Activated CD8-positive, alpha-beta T cell treated with anti-CD3 and anti-CD28 coated beads, Interleukin-2, amount 10 ng/mL, durations not matched to agents 7 days and 5 days (primary cell): ENCODE results near the gene CERK. TPM values are rescaled to one million over a fixed set of nuclear protein-coding genes. Genes with fewer than 3 reads are reported as not detected.
A peak's percentile ranks its signal among the peaks of the same experiment; 100 is the strongest.
"Not testable (repeated sequence)": the region's sequence is repeated elsewhere in the genome, so short reads cannot be mapped to it uniquely, and the experiment has no call there.

ENCODE experiments used
- ATAC-seq: fragments of 150-1000 bp; cut with Tn5 transposase; one replicate; pipeline ENCODE4 v1.10.0; 2021; ENCODE audit warnings: moderate library complexity
- CTCF ChIA-PET: fragments of 350-600 bp; sonication (Branson Sonifier 250); formaldehyde crosslinking; loops from one replicate; lab custom pipeline; 2021; ENCODE audit warnings: antibody characterized with exemption; lab: Charles Lee
- POLR2A ChIA-PET: fragments of 350-600 bp; sonication (Branson Sonifier 250); formaldehyde crosslinking; loops from one replicate; lab custom pipeline; 2021; ENCODE audit warnings: antibody characterized with exemption; lab: Charles Lee
- DNase-seq: peaks from one replicate; pipeline ENCODE4 v3.0.0-alpha.2; 2020
- H3K27ac Mint-ChIP-seq: one replicate; pipeline ENCODE4 v1.8.0; 2021; ENCODE audit warnings: mild to moderate bottlenecking, mixed read lengths
- H3K27me3 Mint-ChIP-seq: one replicate; pipeline ENCODE4 v1.8.0; 2021; ENCODE audit warnings: low read depth, mixed read lengths
- H3K36me3 Mint-ChIP-seq: one replicate; pipeline ENCODE4 v1.8.0; 2021; ENCODE audit warnings: low read depth, mixed read lengths
- H3K4me1 Mint-ChIP-seq: one replicate; pipeline ENCODE4 v1.8.0; 2021; ENCODE audit warnings: low read depth, mixed read lengths
- H3K4me3 Mint-ChIP-seq: one replicate; pipeline ENCODE4 v1.8.0; 2021; ENCODE audit warnings: mild to moderate bottlenecking, mixed read lengths
- H3K9me3 Mint-ChIP-seq: one replicate; pipeline ENCODE4 v1.8.0; 2022; ENCODE audit warnings: mixed read lengths; ENCODE audit not compliant: insufficient read depth
- total RNA-seq, 2 experiments: library from RNA; stranded (reverse); gene quantifications; one replicate each; pipeline ENCODE4 v1.2.3, GENCODE V29; 2021

The CERK gene
- total RNA-seq, 2 experiments from 2014 or later: 61.1 to 65.6 TPM

DNA sequence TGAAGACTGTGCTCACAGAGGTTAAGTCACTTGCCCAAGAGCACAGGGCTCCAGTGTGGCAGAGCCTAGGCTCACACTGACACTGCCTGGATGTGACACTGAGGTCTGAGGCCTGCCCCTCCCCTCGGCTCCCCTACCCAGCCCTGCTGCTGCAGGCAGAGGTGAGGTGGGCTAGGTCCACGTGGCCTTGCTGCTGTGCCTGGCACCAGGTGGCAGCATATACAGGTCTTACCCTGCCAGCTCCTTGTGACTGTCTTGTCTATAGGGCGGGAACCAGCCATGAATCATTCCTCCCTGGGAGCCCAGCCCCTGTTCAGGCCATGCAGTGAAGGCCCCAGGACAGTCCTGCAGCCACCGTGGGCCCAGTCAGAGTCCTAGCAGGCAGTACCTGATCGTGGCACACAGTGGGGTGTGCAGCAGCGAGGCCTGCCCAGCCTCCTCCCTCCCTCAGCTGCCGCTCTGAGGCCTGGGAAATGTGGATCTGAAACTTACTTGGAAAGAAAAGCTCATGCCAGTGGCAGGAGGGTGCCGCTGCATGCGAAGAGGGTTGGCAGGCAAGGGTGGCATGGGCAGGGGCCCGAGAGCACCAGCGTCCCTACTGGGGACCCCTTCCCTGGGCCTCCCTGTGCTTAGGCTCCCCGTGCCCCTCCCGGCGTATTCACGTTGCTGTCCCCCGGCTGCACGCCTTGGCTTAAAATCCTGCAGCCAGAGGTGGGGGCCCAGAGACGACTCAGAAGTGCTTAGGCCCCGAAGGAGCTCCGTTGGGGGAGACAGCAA lies 1.2 kb upstream of the CERK start:
- DNase-seq (peak; percentile 52), ATAC-seq (peak; percentile 26)
- Mint-ChIP-seq H3K4me1 (peaks cover 40% of the 10 kb centered on the region), H3K27me3 (no peaks in the 10 kb centered on the region), H3K4me3 (peak overlapping the region; percentile 78), H3K9me3 (peaks cover 6% of the 10 kb centered on the region), H3K27ac (peak overlapping the region; percentile 87), H3K36me3 (peaks cover 29% of the 10 kb centered on the region)
- CTCF ChIA-PET: interaction anchor here (1.0 to 1.1 kb wide), 4 partner anchors 10 to 65 kb away, joined by 3 to 9 read pairs (median 4); no protein-coding TSS in a partner anchor
- POLR2A ChIA-PET: interaction anchor here (0.6 to 2.1 kb wide), 3 partner anchors 10 to 449 kb away, joined by 3 to 10 read pairs (median 7); partner anchors contain the start of gene TBC1D22A

DNA sequence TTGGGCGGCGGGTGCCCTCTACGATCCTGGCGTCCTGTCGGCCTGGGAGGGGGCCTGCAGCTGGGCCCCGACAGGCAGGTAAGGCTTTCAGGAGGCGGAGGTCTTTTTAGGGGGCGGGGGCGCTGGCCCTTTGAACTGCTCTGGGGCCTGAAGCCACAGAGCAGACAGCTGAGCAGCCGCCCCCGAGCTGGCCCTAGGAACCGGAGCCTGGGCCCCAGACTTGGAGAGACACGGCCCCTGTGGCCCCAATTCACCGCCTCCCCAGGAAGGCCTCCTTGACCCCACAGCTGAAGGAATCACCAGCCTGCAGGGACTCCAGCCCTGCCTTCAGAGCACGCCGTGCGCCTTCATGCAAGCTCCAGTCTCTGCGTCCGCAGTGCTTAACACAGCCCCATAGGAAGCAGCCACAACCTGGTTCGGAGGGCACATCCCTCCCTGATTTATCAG lies 618 bp upstream of the CERK start:
- CTCF ChIA-PET: interaction anchor here (1.0 to 1.1 kb wide), 3 partner anchors 10 to 65 kb away, joined by 3 to 9 read pairs (median 5); no protein-coding TSS in a partner anchor
- Mint-ChIP-seq H3K9me3 (peaks cover 6% of the 10 kb centered on the region), H3K36me3 (peaks cover 29% of the 10 kb centered on the region), H3K4me3 (peak overlapping the region; percentile 78), H3K27me3 (no peaks in the 10 kb centered on the region), H3K27ac (peak overlapping the region; percentile 87), H3K4me1 (peaks cover 40% of the 10 kb centered on the region)
- DNase-seq (no peak), ATAC-seq (no peak)
- POLR2A ChIA-PET: interaction anchor here (0.6 to 2.1 kb wide), 3 partner anchors 10 to 450 kb away, joined by 3 to 10 read pairs (median 7); partner anchors contain the start of gene TBC1D22A

- ATAC-seq: peak; percentile 46
- Mint-ChIP-seq H3K27ac (peak overlapping the region; percentile 98), H3K36me3 (peaks cover 30% of the 10 kb centered on the region), H3K27me3 (no peaks in the 10 kb centered on the region), H3K4me1 (peaks cover 44% of the 10 kb centered on the region), H3K9me3 (no peaks in the 10 kb centered on the region), H3K4me3 (peak overlapping the region; percentile 100)
- ChIA-PET CTCF (no interaction called here), POLR2A (no interaction called here)
- peak; percentile 65 for DNase-seq
Observed at GRCh38 chr22:46737105-46737975, 712 bp downstream of the CERK start.

DNA sequence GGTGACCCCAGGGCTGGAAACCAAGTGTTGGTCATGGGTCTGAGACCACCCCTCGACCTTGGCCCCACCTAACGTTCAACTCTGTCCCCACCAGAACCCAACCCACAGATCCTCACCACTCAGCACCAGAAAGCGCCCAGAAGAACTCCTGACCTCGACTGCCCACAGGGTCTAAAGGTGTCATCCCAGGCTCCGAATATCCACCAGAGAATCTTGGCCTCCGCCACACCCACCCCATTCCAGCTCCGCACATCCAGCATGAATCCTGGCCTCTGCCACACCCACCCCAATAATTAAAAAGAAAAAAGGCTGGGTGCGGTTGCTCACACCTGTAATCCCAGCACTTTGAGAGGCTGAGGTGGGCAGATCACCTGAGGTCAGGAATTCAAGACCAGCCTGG lies 1.3 kb downstream of the CERK start:
- Mint-ChIP-seq H3K9me3 (no peaks in the 10 kb centered on the region), H3K27me3 (no peaks in the 10 kb centered on the region)
- CTCF ChIA-PET: interaction anchor here (0.9 to 2.0 kb wide), 4 partner anchors 13 to 174 kb away, joined by 3 to 9 read pairs (median 8); no protein-coding TSS in a partner anchor

DNA sequence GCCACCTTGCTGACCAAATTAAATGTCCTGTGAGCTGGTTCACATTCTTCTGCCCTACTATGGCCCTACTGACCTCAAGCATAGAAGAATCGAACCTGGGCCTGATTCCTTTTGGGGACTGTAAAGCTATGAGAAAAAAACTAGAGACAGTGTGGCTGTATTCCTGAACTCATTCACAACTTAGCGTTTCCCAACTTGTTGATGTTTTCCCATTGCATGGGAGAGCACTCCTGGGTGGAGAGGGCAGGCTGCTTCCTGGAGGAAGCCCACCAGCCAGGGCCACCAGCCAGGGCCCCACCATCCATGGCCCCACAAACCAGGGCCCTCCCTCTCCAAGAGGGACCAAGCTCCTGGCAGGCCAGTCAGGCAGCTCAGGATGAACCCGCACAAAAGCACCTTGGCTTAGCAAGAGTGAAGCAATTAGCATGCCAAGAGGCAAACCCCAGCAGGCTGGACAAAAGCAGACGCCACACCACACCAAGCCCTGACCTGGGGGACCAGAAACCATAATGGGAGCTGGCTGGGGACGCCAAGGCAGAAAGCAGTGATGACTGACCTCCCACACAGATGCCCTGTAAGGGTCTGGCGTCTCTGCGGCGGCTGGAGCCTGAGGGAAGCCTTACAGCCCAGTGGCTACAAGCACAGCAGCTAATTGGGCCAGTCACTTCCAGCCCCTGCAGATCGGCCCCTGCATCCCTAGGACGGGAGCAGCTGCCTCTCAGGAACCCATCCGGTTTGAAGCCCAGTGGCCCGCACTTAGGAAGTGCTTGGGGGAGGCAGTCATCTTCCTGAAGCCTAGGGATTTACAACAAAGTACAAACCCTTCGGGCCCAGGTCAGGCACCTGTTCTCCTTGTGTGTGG lies 2.1 kb downstream of the CERK start:
- H3K9me3 Mint-ChIP-seq: no peaks in the 10 kb centered on the region
- H3K27me3 Mint-ChIP-seq: no peaks in the 10 kb centered on the region
- ChIA-PET POLR2A (interaction anchor here (0.6 to 1.1 kb wide), 4 partner anchors 13 to 172 kb away, joined by 3 to 9 read pairs (median 4); partner anchors contain the start of gene TBC1D22A), CTCF (interaction anchor here (0.9 to 2.0 kb wide), 4 partner anchors 13 to 173 kb away, joined by 3 to 9 read pairs (median 8); no protein-coding TSS in a partner anchor)
- DNase-seq: no peak
- ATAC-seq: no peak
- H3K27ac Mint-ChIP-seq: peak overlapping the region; percentile 98
- H3K36me3 Mint-ChIP-seq: peaks cover 38% of the 10 kb centered on the region
- peak overlapping the region; percentile 100 for H3K4me3 Mint-ChIP-seq
- H3K4me1 Mint-ChIP-seq: peaks cover 54% of the 10 kb centered on the region

More for the DNA sequence above, 1.3 kb downstream of the CERK start:
- DNase-seq: no peak
- H3K4me3 Mint-ChIP-seq: peak overlapping the region; percentile 100
- no peak for ATAC-seq
- peak overlapping the region; percentile 98 for H3K27ac Mint-ChIP-seq
- POLR2A ChIA-PET: interaction anchor here (0.6 kb wide), 1 partner anchor 173 kb away, joined by 3 read pairs; no protein-coding TSS in a partner anchor
- peaks cover 31% of the 10 kb centered on the region for H3K36me3 Mint-ChIP-seq
- peaks cover 48% of the 10 kb centered on the region for H3K4me1 Mint-ChIP-seq

- CTCF ChIA-PET: interaction anchor here (1.7 to 2.0 kb wide), 3 partner anchors 14 to 68 kb away, joined by 7 to 9 read pairs (median 8); no protein-coding TSS in a partner anchor
- Mint-ChIP-seq H3K36me3 (peaks cover 41% of the 10 kb centered on the region), H3K4me3 (peak overlapping the region; percentile 100), H3K27ac (peak overlapping the region; percentile 84), H3K4me1 (peaks cover 54% of the 10 kb centered on the region), H3K9me3 (no peaks in the 10 kb centered on the region), H3K27me3 (no peaks in the 10 kb centered on the region)
- ATAC-seq (no peak), DNase-seq (peak; percentile 51)
- POLR2A ChIA-PET: interaction anchor here (1.0 to 1.1 kb wide), 3 partner anchors 14 to 28 kb away, joined by 4 to 9 read pairs (median 4); partner anchors contain the start of gene TBC1D22A
Observed at GRCh38 chr22:46734830-46735453, 3.1 kb downstream of the CERK start.

GRCh38 chr22:46734213-46734722 lies 3.8 kb downstream of the CERK start:
- Mint-ChIP-seq H3K4me1 (peaks cover 53% of the 10 kb centered on the region), H3K4me3 (peak overlapping the region; percentile 100), H3K36me3 (peaks cover 44% of the 10 kb centered on the region), H3K27ac (peak overlapping the region; percentile 84)
- H3K27me3 Mint-ChIP-seq, DNase-seq, CTCF ChIA-PET, ATAC-seq, H3K9me3 Mint-ChIP-seq: not testable (repeated sequence)
- POLR2A ChIA-PET: interaction anchor here (0.6 kb wide), 1 partner anchor 18 kb away, joined by 3 read pairs; no protein-coding TSS in a partner anchor

DNA sequence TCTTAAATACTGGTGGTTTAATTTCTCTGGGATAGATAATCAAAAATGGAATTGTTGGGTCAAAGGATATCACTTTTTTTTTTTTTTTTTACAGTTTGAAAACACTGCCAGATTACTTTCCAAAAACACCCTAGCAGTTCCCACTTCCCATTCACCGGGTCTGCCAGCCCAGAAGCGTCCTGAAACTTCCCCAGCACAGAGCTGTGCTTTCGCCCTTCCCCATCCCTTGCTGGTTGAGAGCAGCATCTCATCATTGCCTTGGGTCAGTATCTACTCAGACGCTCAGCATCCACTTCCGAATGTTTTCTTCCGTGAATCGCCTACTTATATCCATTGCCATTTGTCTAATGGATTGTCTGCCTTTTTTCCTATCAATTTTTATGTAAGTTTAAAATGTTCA lies 5.5 kb downstream of the CERK start:
- Mint-ChIP-seq H3K9me3 (no peaks in the 10 kb centered on the region), H3K27me3 (no peaks in the 10 kb centered on the region), H3K27ac (no peak overlapping the region), H3K36me3 (peaks cover 49% of the 10 kb centered on the region), H3K4me1 (peaks cover 45% of the 10 kb centered on the region), H3K4me3 (no peak overlapping the region)
- no peak for DNase-seq
- ATAC-seq: no peak
- CTCF ChIA-PET: interaction anchor here (1.8 kb wide), 1 partner anchor 10 kb away, joined by 3 read pairs; no protein-coding TSS in a partner anchor
- POLR2A ChIA-PET: no interaction called here

DNA sequence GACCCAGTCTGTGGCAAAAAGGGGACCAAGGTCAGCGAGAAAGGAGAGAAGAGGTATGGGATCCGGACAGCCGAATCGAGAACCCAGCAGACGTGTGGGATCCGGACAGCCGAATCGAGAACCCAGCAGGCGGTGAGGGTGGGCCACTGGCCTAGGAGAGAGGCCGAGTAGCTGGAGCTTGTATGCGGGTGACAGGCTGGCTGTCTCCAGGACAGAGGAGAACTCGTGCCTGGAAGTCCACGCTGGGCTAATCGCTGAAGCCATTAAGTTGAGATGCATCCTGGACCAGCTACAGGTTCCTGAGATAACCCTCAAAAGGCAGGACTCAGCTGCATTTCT lies 6.0 kb downstream of the CERK start:
- Mint-ChIP-seq H3K9me3 (no peaks in the 10 kb centered on the region), H3K27me3 (no peaks in the 10 kb centered on the region), H3K4me1 (peaks cover 42% of the 10 kb centered on the region), H3K36me3 (peaks cover 47% of the 10 kb centered on the region), H3K4me3 (no peak overlapping the region), H3K27ac (no peak overlapping the region)
- ATAC-seq: no peak
- DNase-seq: no peak
- ChIA-PET CTCF (interaction anchor here (1.8 kb wide), 1 partner anchor 10 kb away, joined by 3 read pairs; no protein-coding TSS in a partner anchor), POLR2A (interaction anchor here (0.7 kb wide), 1 partner anchor 27 kb away, joined by 3 read pairs; no protein-coding TSS in a partner anchor)
